HG02885 (cell line): ENCODE data around the gene WNT2.
"Not testable (repeated sequence)": the region's sequence is repeated elsewhere in the genome, so short reads cannot be mapped to it uniquely, and the experiment has no call there.

Experiments used
- ATAC-seq: cut with Tn5 transposase; IDR thresholded peaks from one replicate; pipeline ENCODE4 v1.9.1; 2021; ENCODE audit warnings: mild to moderate bottlenecking; ENCODE audit not compliant: unreplicated experiment, poor library complexity

Gene WNT2

GRCh38 chr7:117312593-117313580 is 10.0 kb downstream of the WNT2 start:
- ATAC-seq, result no peak

- ATAC-seq, result no peak
Measured at GRCh38 chr7:117308891-117309290, 14.0 kb downstream of the WNT2 start.

DNA sequence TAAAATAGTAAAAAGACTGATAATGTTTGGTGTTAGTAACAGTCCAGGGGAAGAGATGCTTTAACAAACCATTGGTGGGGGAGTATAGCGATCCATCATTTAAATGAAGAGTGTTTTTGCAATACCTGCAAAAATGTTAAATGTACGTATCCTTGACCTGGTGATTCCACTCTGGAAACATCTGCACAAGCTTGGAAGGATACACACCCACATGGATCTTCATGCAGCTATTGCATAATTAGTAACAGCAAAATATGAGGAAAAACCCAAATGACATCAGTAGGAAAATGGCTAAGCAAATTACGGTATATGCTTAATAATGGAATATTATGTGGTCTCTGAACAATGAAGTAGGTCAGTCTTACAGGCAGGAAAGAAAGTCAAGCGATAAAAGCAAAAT is 20.5 kb downstream of the WNT2 start:
- ATAC-seq, result no peak

DNA sequence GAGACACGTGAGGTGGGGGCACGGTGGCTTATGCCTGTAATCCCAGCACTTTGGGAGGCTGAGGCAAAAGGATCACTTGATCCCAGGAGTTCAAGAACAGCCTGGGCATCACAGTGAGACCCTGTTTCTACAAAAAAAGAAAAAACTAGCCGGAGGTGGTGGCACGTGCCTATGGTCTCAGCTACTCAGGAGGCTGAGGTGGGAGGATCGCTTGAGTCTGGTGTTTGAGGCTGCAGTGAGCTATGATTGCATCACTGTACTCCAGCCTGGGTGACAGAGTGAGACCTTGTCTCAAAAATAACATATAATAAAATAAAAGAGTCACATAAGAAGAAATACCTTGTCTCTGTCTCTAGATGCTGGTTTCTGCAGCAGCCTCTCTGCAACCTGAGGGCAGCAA is 22.4 kb downstream of the WNT2 start:
- ATAC-seq, result not testable (repeated sequence)

DNA sequence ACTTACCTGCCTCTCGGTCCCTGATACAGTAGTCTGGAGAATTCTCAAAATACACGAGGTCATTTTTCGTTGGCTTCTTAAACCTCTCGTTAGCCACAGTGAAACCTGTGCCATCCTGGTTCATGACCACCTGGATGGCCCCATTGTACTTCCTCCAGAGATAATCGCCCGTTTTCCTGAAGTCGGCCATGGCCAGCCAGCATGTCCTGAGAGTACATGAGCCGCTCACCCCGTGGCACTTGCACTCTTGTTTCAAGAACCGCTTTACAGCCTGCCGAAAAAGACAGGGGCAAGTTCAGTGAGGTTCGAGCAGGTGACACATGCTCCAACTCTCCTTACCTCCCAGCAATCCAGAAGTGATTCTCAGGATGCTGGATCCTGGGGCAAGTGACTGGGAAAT is 25.3 kb downstream of the WNT2 start:
- ATAC-seq, result no peak

DNA sequence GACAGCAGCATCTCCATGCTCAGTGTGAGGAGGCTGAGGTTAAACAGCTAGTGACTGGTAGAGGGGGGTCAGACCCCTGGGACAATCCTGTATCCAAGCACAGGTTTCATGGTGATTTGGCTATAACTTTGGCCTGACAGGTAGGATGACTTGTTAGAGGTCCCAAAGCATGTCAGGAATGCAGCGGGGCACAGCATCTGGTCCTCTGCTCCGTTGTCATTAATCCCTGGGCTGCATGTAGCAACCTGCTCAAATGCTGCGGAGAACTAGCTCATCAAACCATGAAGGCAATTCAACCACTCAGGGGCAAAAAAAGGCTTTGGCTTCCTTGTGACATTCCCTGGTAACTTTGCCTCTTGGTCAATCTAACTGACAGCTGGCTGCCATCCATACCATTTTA is 26.8 kb downstream of the WNT2 start:
- ATAC-seq, result no peak

DNA sequence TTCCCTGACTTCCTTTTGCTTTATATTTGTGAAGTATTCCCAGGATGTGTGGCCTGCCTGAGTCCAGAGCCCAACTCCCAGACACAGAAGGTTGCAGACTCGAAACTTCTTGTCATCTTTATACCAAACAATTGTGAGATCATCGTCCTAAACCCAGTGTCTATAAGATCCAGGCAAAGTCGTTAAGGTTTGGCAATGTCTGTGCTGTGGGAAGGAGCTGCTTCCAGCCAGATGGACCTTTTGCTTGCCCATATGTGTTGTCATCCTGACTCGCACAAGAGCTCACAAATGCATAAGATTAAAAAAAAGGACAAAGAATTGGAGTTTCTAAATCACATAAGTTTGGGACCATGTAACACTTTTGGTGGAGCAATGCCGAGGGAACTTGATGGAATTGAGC is 37.0 kb downstream of the WNT2 start:
- ATAC-seq, result no peak

DNA sequence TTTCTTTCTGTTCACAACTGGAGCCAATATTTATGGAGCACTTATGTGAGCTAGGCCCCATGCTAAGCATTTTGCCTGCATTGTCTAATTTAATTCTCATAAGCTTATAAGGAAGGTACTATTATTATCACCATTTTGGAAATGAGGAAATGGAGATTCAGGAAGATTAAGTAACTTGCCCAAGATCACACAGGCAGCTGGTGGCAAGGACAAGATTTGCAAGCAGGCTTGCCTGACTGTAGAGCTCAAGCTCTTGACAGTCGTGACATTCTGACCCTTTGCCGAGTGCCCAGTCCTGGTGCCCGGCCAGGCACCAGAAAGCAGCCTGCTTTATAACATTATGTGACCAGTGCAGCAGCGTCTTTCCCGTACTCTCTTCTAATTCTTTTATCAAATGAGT is 38.2 kb downstream of the WNT2 start:
- ATAC-seq, result no peak

GRCh38 chr7:117283779-117284178 is 39.1 kb downstream of the WNT2 start:
- ATAC-seq, result no peak

GRCh38 chr7:117283371-117283770 is 39.5 kb downstream of the WNT2 start:
- no peak for ATAC-seq

- ATAC-seq, result no peak
Measured at GRCh38 chr7:117282239-117282812, 40.5 kb downstream of the WNT2 start.

DNA sequence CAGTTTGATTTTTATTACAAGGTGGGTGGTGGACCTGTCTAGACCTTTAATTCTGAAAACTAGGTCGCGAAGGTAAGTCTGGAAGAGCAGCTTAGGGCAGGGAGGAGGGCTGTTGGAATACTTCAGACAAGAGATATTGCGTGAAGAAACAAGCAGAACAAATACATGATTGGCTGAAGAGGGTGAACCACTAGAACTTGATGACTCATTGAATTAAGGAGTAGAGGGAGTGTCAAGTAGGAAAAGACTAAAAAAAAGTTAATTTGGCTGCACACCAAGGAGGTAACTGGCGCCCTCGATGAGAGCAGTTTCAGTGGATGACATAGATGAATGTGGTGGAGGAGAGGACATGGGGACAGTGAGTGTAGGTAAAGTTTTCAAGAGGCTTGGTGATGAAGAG is 41.3 kb downstream of the WNT2 start:
- no peak for ATAC-seq

- no peak for ATAC-seq
Measured at GRCh38 chr7:117279931-117280557, 42.8 kb downstream of the WNT2 start.

- no peak for ATAC-seq
Measured at GRCh38 chr7:117279203-117279602, 43.7 kb downstream of the WNT2 start.

DNA sequence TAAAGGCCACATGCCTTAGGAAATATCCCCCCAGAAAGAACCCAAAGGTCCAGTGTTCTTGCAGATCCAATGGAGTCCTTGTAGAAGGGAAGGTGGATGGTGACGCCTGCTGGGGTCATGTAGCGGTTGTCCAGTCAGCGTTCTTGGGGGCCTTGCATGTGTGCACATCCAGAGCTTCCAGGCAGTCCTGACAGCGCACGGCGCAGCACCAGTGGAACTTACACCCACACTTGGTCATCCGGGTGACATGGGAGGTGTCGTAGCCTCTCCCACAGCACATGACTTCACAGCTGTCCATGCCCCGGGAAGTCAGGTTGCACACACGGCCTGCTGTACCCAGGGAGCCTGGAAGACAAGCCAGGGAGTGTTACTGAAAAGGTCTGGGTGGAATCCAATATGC is 44.8 kb downstream of the WNT2 start:
- no peak for ATAC-seq

DNA sequence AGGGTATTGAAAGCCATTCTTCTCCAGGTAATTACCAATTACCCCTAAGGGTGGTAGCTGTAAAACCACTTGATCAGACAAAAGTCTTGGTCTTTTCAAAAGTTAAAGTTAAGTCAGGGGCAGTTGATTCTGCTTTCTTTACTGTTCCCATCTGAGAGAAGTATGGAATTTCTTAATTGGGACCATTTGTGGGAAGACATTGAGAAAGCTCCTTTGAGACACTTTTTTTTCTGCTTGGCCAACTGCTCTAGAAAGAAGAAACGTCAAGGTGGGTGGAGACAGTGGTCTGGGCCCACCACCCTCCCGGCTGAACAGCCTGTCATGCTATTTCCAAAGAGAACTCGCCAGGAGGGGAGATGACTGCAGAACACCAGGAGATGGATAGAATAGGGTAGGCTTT is 45.3 kb downstream of the WNT2 start:
- no peak for ATAC-seq

DNA sequence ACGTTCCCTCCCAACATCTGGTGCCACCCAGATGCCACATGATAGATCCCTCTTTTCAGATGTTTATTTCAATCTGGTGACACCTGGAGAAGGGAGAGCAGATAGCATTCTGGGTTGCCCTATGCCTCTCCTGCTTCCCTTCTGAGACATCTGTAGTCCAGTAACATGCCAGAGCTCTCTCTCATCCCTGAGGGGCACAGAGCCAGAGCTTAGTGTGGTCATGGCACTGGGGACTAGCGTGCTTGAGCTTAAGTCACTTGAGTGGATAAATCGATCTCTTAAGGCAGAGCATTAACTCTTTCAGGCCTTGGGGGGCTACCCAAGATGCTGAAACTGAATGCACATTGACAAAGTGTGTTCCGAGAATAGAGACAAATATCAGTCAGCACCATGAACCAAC is 47.9 kb downstream of the WNT2 start:
- no peak for ATAC-seq

GRCh38 chr7:117273814-117274225 is 49.0 kb downstream of the WNT2 start:
- ATAC-seq, result no peak

DNA sequence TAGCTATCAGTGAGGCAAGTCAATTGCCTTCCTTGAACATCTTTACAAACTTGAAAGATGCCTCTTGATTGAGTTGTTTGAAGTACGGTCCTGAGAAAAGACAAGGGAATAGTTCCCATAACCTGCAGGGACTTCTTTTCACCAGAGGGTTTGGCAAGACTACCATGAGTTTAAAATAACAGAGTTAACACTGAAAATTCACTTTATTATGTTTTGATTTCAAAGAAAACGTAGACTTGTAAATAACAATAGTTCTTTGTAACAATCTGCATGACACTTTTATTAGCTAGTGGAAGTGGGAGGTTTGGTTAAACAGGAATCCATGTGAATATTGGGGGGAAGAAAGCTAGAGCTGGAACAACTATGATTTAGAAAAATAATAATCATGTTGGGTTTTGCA is 49.5 kb downstream of the WNT2 start:
- no peak for ATAC-seq

DNA sequence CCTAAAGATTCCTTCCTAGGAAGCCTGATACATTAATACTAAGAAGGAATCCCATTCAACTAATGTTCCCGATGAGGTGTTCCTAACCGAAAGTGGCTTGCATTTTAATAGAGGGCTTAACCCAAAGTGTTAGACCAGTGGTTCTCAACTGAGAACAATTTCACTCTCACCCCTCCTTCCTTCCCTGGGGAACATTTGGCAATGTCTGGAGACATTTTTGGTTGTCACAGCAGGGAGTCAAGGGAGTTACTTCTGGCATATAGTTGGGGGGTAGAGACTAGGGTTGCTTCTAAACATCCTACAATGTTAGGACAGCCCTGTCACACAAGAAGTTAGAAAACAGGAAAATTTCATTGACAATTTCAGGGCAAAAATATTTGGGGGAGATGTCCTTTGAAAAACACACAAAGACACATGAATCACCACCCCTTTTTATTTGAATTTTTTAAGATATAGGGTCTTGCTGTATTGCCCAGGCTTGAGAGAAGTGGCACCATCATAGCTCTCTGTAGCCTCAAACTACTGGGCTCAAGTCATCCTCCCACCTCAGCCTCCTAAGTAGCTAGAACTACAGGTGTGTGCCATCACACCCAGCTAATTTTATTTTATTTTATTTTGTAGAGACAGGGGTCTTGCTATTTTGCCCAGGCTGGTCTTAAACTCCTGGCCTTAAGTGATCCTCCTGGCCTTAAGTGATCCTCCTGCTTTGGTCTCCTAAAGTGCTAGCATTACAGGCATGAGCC is 50.7 kb downstream of the WNT2 start:
- ATAC-seq, result no peak

DNA sequence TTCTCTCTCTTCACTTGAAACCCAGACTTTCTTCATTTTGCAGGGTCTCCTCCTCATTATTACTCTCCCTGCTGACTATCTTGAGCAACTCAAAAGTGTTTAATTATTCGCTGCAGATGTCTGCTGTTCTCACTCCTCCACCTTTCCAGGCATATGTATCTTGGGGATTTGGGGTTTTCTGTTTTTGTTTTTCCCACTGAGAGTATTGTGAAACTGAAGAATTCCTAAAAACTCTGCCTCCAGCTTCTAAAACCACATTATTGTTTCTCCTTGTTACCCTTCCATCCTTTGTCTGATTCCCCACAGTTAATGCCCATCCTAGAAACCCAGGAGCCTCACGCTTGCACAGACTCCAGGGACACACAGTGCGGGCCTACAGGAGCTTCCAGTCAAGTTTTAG is 51.3 kb downstream of the WNT2 start:
- no peak for ATAC-seq
